GM21528 (cell line): ENCODE data around the gene NCKAP5L.

Experiments
- ATAC-seq: cut with Tn5 transposase; IDR thresholded peaks from one replicate; pipeline ENCODE4 v1.9.1; 2021; ENCODE audit warnings: mild to moderate bottlenecking, moderate library complexity; ENCODE audit not compliant: unreplicated experiment, low FRiP score

The NCKAP5L gene

GRCh38 chr12:49825971-49826421 lies 2.2 kb downstream of the NCKAP5L start:
- ATAC-seq = no peak

DNA sequence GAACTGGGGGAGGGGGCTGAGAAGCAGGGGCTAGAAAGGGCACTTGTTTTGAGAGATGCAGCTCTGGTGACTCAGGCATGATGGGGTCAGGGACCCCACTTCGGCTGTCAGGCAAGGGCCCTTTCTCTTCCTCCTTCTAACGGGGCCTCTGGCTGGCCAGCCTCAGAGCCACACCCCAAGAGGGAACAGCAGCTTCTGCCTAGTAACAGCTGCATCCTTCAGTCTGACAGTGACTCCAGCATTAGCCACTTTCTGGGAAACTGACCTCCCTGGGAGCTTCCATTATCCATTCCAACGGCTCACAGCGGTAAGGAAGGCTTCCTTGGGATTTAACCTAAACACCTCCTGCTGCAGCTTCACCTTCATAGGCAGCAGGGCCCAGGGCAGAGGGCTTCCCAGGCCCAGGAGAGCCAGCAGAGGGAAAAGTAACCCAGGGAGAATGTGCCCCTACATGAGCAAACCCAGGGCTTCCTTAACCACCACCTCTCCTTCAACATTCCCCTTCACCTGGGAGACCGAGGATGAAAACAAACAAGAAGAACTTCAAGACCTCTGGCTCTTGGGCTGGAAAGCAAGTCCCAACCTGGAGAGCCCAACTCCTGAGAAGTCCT lies 2.7 kb downstream of the NCKAP5L start:
- no peak for ATAC-seq

DNA sequence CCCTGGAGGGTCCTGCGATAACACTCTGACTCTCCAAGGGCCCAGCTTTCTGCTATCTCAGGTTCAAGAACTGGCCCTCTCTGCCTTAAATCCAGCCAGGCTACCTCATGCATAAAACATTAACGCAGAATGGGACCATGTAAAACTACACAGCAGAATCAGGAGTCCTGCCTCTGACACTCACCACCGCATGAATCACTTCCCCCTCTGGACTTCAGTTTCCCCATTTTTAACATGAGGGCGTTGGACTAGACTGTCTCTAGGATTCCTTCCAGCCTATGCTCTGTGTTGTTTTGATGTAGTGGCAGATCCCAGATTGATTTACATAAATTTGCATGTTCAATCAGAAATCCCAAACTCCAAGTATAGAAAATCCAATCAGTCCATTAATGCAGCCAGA lies 3.3 kb downstream of the NCKAP5L start:
- ATAC-seq = no peak

DNA sequence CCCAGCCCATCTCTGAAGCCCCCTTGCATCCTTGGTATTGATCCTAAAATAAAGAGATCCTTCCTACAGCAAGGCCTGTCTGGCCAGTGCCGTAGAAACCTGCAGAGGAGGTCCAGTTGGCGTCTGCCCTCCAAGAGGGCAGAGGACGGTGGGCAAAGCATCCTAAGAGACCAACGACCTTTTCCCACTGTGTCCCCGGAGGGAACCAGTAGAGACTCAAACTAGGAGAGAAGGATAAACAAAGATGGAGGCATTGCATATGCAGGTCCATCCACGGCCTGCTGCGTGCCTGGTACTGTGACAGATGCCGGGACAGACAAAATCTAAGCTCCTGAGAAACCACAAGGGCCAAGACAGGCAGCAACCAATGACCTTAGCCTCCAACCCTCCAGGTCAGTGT lies 3.8 kb downstream of the NCKAP5L start:
- ATAC-seq = no peak

GRCh38 chr12:49823951-49824350 lies 4.3 kb downstream of the NCKAP5L start:
- ATAC-seq = no peak

DNA sequence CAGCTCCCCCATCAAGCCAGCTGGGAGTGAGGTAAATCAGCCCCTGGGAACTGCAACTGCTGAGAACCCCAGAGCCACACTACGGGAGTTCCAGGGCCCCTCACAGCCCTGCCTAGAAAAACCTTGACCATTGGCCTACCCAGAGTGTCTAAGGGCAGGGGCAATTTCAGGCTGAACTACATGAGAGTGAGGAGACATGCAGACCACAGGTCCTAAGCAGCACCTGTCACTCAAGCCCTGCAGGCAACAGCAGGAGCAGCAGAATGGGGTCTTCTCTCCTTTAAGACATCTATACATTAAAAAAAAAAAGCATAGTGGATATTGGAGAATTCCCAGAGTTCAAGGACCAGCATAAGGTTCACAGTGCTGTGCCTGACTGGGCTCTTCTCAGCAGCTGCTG lies 4.9 kb downstream of the NCKAP5L start:
- no peak for ATAC-seq

DNA sequence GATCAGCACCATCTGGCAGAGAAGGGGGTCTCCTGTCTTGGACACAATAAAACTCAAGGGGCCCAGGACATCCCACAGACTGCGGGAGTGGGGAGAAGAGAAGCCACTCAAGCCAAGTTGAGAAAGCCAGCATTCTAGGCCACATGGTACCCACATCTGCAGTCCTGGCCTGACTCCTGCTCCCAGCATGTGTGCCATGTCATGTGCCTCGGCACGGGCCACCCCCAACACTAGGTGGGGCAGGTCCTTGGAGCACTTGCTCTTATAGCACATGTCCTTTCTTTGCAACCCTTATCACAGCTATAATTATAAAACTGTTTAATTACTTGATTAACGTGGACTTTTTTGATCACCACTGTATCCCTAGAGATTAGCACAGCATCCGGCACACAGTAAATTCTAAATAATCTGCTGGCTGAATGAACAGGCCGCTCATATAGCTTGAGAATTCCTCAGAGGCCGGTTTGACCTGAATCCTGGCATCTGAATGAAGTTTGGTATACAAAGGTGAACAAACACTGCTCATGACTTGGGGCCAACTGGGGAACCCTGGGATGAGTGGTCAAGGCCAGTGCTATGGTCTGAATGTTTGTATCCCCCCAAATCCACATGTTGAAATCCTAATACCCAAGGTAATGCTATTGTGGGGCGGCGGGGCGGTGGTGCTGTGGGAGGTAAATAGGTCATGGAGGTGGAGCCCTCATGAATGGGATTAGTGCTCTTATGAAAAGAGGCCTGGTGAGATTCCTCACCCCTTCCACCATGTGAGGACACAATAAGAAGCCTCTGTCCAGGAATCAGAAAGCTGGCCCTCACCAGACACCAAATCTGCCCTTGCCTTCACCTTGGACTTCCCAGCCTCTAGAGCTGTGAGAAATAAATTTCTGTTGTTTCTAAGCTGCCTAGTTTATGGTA lies 6.6 kb downstream of the NCKAP5L start:
- no peak for ATAC-seq

DNA sequence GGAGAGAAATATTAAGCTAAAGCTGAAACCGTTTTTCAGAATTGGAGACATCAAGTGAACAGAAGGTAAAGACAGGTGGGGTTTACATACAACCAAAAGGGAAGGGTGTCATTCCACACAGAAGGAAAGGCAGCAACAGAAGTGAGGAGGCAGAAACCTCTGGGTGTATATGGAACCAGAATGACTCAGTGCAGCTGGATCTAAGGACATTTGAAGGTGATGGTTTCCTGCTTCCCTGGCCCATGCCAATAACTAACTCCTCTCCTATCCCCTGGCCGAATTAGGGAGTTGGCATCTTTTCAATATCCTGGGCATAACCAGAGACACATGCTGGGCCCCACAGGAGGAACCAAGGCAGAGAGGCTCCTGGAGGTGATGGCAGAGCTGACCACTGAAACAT lies 8.4 kb downstream of the NCKAP5L start:
- no peak for ATAC-seq

GRCh38 chr12:49818241-49818895 lies 9.8 kb downstream of the NCKAP5L start:
- ATAC-seq = no peak

- no peak for ATAC-seq
These were observed 15.1 kb downstream of the NCKAP5L start for GRCh38 chr12:49813131-49813530.

DNA sequence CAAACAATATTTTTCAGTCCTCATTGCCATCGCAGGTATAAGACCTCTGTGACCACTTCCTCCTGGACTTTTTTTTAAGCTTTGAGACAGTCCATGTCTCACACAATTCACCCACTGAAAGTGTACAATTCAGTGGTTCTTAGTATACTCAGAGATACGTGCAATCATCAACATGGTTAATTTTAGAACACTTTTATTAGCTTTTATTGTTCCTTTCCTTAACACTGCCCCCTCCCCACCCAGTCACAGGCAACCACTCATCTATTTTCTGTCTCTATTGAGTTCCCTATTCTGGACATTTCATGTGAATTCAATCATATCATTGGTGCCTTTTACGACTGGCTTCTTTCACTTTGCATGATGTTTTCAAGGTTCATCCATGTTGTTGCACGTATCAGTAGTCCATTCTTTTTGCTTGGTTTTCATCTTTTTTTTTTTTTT lies 16.2 kb downstream of the NCKAP5L start:
- no peak for ATAC-seq

- no peak for ATAC-seq
These were observed 17.1 kb downstream of the NCKAP5L start for GRCh38 chr12:49811136-49811535.

GRCh38 chr12:49809906-49810389 lies 18.3 kb downstream of the NCKAP5L start:
- ATAC-seq = no peak

DNA sequence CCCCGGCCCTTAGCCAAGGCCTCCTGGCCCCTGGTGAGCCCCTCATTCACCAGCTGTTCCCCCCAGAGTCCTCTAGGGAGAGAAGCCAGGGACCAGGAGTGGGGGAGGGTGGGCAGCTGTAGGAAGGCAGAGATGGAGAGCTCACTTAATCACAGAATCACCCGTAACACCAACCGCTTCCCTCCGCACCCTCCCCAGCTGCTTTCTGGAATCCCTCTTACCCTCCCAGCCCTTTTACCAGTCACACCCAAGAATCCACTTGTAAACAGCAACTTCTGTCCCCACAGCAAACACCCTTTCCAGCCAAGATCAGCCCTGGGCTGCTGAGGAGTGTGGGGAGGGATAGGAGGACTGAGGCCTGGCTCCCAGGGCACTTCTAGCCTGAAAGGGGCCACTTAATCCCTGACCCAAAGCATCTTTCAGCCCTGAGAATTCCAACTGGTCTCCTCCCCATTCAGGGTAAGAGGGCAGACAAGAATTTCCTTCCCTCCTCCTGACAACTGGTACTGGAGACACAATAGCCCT lies 18.8 kb downstream of the NCKAP5L start:
- no peak for ATAC-seq

- ATAC-seq = no peak
These were observed 19.4 kb downstream of the NCKAP5L start for GRCh38 chr12:49808686-49809380.

- ATAC-seq = no peak
These were observed 20.1 kb downstream of the NCKAP5L start for GRCh38 chr12:49807991-49808580.

GRCh38 chr12:49806877-49807276 lies 21.3 kb downstream of the NCKAP5L start:
- ATAC-seq = no peak

DNA sequence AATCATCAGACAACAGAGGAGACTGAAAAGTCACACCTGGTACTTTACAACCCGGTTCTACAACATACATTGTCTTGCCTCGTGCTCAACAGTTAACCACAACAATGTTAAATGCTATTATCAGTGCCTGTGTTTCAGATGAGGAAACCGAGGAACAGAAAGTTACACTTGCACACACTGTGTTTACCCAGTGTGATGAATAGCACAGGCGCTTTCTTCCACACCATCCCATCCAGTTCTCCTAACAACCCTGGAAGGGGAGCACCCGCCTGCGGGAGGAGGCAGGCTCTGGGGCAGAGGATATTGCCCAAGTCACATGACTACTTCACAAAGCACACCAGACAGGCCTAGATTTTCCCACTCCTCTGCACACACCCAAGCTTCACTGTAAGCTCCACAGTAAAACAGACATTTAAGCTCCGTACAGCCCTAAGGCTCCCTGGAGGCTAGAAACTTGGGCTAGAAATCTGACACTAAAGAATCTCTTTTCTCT lies 21.8 kb downstream of the NCKAP5L start:
- no peak for ATAC-seq

- no peak for ATAC-seq
These were observed 22.8 kb downstream of the NCKAP5L start for GRCh38 chr12:49805409-49805808.

- no peak for ATAC-seq
These were observed 23.4 kb downstream of the NCKAP5L start for GRCh38 chr12:49804821-49805220.
